ENCODE results near the gene TMEM63B.
"Not testable (repeated sequence)": the region's sequence is repeated elsewhere in the genome, so short reads cannot be mapped to it uniquely, and the experiment has no call there.

TMEM63B gene

GRCh38 chr6:44196351-44196750 is 69.0 kb downstream of the TMEM63B start:
- not testable (repeated sequence) for DNase-seq

GRCh38 chr6:44198684-44199083 is 71.3 kb downstream of the TMEM63B start:
- no peak for DNase-seq

- no peak for DNase-seq
Measured at GRCh38 chr6:44199883-44200282, 72.5 kb downstream of the TMEM63B start.

GRCh38 chr6:44201200-44201599 is 73.8 kb downstream of the TMEM63B start:
- no peak for DNase-seq

GRCh38 chr6:44201638-44202303 is 74.4 kb downstream of the TMEM63B start:
- no peak for DNase-seq

GRCh38 chr6:44202332-44202971 is 75.1 kb downstream of the TMEM63B start:
- no peak for DNase-seq

- DNase-seq: no peak
Measured at GRCh38 chr6:44202972-44203750, 75.8 kb downstream of the TMEM63B start.

- no peak for DNase-seq
Measured at GRCh38 chr6:44203955-44204354, 76.6 kb downstream of the TMEM63B start.

All from central memory CD4-positive, alpha-beta T cell (primary cell).